SW 1271 (cell line): ENCODE measurements around the gene HMCN2.

ENCODE experiments used
- DNase-seq, 2 experiments: peaks; one replicate each; lab custom pipeline; 2025; lab: John Stamatoyannopoulos, UW

HMCN2 gene

DNA sequence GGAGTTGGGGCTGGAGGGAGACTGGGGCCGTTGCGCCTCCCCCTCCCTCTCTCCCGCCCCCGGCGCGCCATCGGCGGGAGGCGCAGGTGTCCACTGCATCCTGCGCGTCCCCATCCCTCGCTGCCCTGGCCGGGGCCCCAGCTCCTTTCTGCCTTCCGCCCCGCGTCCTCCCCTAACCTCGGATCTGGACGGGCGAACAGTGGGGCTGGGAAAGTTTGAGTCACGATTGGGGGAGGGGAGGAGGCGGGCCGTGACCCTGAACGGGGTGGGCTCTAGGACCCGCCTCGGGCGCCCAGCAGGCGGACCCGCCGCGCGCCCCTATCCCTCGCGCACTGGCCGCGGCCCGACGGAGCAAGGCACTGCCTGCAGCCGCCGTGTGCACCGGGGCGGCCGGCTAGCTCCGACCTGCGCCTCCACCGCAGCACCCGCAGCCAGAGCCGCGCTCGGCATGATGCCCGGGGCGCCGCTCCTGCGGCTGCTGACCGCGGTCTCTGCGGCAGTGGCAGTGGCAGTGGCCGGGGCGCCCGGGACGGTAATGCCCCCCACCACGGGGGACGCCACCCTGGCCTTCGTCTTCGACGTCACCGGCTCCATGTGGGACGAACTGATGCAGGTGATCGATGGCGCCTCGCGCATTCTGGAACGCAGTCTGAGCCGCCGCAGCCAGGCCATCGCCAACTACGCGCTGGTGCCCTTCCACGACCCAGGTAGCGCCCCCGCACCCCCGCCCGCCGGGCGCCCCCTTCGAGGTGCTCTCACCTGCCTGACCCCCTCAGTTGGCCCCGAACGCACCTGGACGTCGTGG, at the start of gene HMCN2:
Gene HMCN2, plus strand, starts transcription at position 330 of the 805 bp plus-strand sequence. Its CDS starts 119 bp downstream, at position 449.
- DNase-seq, result no peak

GRCh38 chr9:130217838-130218237, 47.7 kb upstream of the HMCN2 start:
- DNase-seq, result no peak

DNA sequence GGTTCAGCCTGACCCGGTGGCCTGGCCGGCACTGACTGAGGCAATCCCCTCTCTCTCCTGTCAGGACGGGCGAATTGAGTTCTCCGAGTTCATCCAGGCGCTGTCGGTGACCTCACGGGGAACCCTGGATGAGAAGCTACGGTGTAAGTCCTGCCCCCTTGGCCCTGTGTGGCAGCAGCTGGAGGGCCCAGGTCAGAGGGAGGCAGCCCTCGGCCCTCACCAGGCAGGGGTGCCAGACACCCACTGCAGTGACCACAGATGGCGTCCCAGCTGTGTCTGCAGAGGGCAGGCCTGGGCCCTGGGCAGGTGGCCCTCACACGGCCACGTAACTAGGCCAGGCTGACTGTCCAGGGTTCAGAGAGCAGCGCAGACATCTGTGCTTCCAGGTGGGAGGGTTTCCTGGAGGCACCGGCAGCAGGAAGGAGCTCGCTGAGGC, 45.9 kb upstream of the HMCN2 start:
- DNase-seq, result no peak

DNA sequence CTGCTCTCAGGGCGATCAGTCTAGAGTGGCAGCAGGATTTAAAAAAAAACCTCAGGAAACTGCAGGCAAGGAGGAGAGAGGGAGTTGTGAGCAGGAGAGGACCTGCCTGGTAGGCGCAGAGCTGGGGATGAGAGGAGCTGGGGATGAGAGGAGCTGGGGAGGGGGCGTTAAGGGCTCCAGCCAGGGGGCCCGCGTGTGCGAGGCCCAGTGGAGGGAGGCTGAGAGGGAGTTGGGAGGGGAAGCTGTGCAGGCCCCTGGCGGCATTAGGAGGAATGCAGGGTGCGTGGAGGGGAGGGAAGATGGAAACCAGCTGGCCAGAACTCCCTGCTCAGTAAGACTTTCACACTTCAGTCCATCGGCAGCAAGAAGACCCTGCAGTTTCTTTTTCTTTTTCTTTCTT, 45.2 kb upstream of the HMCN2 start:
- DNase-seq, result no peak

DNA sequence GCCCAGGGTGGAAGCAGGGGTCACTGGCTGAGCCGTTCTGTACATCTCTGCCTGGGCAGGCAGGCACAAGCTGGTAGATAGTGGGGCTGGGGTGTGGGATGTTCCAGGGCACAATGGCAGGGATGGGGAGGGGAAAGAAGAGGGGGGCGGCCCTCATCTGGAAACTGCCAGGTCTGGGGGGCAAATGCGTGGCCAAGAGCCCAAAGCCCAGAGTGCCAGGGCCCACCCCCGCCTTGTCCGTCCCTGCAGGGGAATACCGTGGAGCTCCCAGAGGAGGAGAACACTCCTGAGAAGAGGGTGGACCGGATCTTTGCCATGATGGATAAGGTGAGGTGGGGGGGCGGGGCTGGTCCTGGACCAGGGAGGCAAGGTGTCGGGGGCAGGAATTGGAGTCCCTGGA, 42.7 kb upstream of the HMCN2 start:
- DNase-seq, result no peak

GRCh38 chr9:130225071-130225470, 40.5 kb upstream of the HMCN2 start:
- no peak for DNase-seq

DNA sequence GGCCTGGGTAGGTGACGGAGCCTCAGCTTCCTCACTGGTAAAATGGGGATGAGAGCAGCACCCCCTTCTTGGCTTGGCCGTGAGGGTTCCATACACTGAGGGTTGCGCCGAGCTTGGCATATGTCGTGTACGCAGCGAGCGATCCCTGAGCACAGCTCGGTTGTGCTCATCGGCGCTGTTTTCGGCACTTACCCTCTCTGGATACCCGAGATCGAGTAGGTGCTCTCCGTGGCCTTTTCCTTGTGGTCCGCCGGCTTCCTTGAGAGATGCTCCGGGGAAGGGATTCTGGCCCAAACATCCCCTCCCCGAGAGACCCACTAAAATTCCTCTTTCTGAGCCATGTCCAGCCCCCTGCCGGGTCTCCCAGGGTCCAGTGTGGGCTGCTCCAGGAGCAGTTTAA, 40.0 kb upstream of the HMCN2 start:
- no peak for DNase-seq

- no peak for DNase-seq
Observed at GRCh38 chr9:130226112-130226511, 39.4 kb upstream of the HMCN2 start.

DNA sequence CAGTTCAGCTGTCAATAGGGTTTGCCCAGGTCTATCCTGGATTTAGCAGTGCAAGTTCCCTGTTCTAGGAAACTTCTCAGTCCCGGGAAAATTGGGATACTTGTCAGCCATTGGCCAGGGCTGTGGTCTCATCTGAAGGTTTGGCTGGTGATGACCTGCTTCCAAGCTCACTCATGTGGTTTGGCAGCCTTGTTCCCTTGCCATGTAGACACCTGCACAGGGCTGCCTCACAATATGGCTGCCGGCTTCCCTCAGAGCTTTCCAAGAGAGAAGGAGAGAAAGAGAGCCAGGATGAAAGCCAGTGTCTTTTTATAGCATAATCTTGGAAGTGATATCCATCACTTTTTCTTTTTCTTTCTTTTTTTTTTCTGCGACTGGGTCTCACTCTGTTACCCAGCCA, 37.7 kb upstream of the HMCN2 start:
- DNase-seq, result no peak

DNA sequence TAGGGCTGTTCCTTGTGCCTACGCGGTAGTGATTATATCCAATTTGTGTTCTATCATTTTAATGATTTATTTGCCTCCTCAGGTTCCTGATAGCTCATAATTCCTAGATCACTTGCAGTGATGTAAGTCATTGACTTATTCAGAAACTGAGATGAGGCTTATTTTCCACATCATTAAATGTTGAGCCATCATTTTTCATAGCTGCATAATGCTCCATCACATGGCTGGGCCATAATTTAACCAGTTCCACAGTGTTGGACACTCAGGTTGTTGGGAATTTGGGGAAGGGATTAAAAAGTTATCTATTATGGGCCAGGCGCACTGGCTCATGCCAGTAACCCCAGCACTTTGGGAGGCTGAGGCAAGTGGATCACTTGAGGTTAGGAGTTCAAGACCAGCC, 35.8 kb upstream of the HMCN2 start:
- no peak for DNase-seq

- DNase-seq, result no peak
Observed at GRCh38 chr9:130230631-130231030, 34.9 kb upstream of the HMCN2 start.

GRCh38 chr9:130232899-130233586, 32.5 kb upstream of the HMCN2 start:
- no peak for DNase-seq

DNA sequence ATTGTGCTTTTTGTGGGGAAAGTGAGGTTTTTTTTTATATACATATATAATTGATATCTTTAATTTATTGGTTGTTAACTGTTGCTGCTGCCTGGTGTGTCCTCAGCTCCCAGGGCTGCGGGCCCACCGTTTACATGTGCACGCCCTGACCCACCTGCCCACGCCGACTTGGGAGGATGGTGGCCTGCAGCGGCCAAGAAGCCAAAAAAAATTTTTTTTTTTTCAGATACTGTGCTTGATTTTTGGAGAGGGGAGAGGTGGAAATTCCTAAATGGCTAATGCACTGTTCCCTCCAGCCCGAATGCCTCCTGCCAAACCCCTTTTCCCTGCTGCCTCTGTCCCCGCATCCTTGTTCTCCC, 32.0 kb upstream of the HMCN2 start:
- no peak for DNase-seq

- no peak for DNase-seq
Observed at GRCh38 chr9:130234340-130235260, 31.0 kb upstream of the HMCN2 start.

GRCh38 chr9:130235558-130236435, 29.8 kb upstream of the HMCN2 start:
- no peak for DNase-seq

GRCh38 chr9:130236436-130236985, 29.0 kb upstream of the HMCN2 start:
- DNase-seq, result no peak

GRCh38 chr9:130237076-130237475, 28.5 kb upstream of the HMCN2 start:
- no peak for DNase-seq

DNA sequence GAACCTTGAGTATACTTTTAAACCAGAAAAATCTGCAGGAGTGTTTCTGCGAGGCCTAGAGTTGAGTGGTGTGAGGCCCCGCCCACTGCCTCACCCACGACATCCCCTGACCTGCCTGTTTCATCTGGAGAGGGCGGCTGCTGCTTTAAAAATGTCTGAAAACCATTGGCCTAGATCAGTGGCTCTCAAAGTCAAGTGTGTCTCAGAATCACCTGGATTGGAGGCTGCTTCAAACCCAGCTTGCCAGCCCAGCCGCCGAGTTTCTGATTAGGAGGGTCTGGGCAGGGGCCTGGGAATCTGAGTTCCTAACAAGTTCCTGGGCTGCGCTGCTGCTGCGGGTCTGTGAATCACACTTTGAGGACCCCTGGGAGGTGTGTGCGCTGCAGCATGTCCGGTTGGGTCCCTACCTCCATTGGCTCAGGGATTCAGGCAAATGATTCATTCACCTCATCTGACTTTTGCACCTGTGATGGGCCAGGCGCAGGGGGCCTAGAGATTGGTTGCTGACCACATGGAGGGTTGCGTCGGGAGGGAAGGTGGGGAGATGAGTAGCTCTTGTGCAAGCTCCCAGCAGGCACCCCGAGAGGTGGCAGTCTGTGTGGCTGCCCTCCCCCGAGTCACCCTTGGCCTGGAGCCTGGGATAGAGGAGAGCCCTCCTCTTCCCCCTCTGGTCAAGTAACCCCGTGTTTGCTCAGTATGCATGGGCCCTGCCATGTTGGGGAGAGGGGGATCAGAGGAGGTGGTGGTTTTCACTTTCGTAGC, 27.6 kb upstream of the HMCN2 start:
- DNase-seq, result no peak

DNA sequence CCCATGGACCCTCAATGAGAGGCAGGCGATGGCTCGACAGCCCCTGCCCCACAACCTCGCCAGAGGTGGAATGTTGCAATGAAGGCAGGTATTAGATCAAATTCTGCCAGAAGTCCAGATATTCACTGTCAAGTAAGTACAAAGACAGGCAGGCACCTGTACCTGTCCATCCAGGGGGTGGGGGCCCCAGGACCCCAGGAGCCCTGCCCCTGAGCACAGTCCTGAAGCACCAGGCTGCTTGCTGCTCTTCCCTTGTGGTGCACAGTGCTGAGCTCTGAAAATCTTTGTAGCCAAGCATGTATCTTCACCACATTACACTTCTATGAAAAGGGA, 26.2 kb upstream of the HMCN2 start:
- no peak for DNase-seq

DNA sequence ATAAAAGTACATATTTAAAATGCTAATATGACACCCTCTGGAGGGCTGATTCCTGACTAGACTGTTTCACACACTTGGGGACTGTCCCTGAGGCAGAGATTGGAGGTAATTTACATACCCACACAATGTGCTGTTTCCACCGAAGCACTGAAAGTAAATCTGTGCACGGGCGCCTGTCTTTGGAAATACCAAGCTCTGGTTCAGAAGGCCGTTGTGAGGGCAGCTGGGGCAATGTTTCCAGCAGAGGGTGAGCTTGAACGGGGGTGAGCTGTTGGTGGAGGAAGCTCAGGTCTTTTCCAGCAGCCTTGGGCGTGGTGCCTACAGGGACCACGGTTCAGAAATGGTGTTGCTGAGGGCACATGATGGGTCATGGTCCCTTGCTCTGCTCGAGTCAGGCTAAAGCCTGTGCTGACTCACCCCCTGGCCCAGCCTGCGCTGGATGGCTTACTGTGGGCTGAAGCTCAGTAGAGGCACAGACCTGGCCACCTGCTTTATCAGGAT, 25.8 kb upstream of the HMCN2 start:
- no peak for DNase-seq
